Adrenal gland (tissue), 5 donors: ENCODE measurements around the gene PADI6.

ENCODE experiments used
- POLR2A ChIP-seq, 2 donors: fragments of 450-650 bp; IDR thresholded peaks; one replicate each; pipeline ENCODE4 v1.6.1; 2017; ENCODE audit warnings: antibody characterized with exemption in 2 of 2, mild to moderate bottlenecking in 2 of 2, moderate library complexity in 1 of 2
- TF ChIP-seq, protein P1 (sequence below), 6 experiments: fragments of 450-650 bp in 4 of 6; fragments of 200-600 bp in 2 of 6; sonication (generic) in 1 of 6; IDR thresholded peaks; 1 replicate in 5 of 6; 2 replicates in 1 of 6; pipeline versions ENCODE4 v1.5.1 to v1.8.0; 2016 to 2021; ENCODE audit warnings: antibody characterized with exemption in 6 of 6, mild to moderate bottlenecking in 2 of 6, moderate library complexity in 1 of 6
- donor health status: DM: no; HTN: no; CAD: no.

DNA sequence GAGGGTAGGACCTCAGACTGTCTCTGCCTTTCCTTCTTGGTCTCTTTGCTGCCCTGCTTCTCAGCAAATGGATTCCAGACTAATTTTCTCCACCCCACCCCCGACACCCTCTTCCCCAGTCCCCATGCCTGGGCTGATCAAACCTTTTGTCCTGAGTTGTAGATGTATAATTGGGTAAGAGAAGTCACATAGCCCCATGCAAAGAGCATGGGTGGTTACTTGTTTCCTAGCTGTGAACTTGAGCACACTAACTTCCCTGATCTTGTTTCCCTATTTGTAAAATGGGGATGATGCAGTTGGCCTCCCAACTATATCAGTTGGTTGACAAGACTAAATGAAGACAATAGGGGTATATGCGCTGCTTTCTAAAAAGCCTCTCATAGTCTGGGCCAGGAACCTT is 9.2 kb downstream of the PADI6 start:
- TF ChIP-seq, protein P1, sequence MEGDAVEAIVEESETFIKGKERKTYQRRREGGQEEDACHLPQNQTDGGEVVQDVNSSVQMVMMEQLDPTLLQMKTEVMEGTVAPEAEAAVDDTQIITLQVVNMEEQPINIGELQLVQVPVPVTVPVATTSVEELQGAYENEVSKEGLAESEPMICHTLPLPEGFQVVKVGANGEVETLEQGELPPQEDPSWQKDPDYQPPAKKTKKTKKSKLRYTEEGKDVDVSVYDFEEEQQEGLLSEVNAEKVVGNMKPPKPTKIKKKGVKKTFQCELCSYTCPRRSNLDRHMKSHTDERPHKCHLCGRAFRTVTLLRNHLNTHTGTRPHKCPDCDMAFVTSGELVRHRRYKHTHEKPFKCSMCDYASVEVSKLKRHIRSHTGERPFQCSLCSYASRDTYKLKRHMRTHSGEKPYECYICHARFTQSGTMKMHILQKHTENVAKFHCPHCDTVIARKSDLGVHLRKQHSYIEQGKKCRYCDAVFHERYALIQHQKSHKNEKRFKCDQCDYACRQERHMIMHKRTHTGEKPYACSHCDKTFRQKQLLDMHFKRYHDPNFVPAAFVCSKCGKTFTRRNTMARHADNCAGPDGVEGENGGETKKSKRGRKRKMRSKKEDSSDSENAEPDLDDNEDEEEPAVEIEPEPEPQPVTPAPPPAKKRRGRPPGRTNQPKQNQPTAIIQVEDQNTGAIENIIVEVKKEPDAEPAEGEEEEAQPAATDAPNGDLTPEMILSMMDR (IDR thresholded peaks at IDR 0.05), result no peak
- TF ChIP-seq POLR2A (IDR thresholded peaks at IDR 0.05), result no peak
